HepG2 (cell line): Measurements from ENCODE around the gene EVA1A. TPM values are rescaled to one million over a fixed set of nuclear protein-coding genes. Genes with fewer than 3 reads are reported as not detected.
A peak's percentile ranks its signal among the peaks of the same experiment; 100 is the strongest.

Experiments
- ATF2 ChIP-seq: sonication (generic); formaldehyde crosslinking; IDR thresholded peaks from 2 replicates; pipeline ENCODE4 v1.4.0; 2020; ENCODE audit warnings: missing genetic modification reagents
- BCL6 ChIP-seq: IDR thresholded peaks from 2 replicates; pipeline ENCODE4 v1.6.1; 2016; ENCODE audit warnings: missing genetic modification reagents, missing compliant biosample characterization
- CCAR2 ChIP-seq: fragments of 200-400 bp; formaldehyde crosslinking; optimal IDR thresholded peaks from 2 replicates; pipeline ENCODE3; 2018; ENCODE audit warnings: low read depth, mild to moderate bottlenecking, low read length, moderate library complexity
- DNMT3B ChIP-seq: conservative IDR thresholded peaks from 2 replicates; pipeline ENCODE4 v1.6.1; 2016; ENCODE audit warnings: missing biosample characterization, control low read depth
- E2F1 ChIP-seq: sonication (generic); formaldehyde crosslinking; IDR thresholded peaks from 2 replicates; pipeline ENCODE4 v1.5.0; 2020; ENCODE audit warnings: missing genetic modification reagents
- HCFC1 ChIP-seq: fragments of 150-350 bp; IDR thresholded peaks from 2 replicates; pipeline ENCODE4 v1.6.1; 2014; ENCODE audit warnings: low read depth, low read length
- HNRNPLL ChIP-seq: fragments of 200-400 bp; formaldehyde crosslinking; IDR thresholded peaks from 2 replicates; pipeline ENCODE4 v1.6.1; 2017; ENCODE audit warnings: mild to moderate bottlenecking, low read depth, low read length; ENCODE audit not compliant: poor library complexity, severe bottlenecking
- SIX4 ChIP-seq: sonication (generic); formaldehyde crosslinking; IDR thresholded peaks from 2 replicates; pipeline ENCODE4 v1.4.0; 2020; ENCODE audit warnings: missing genetic modification reagents
- SRF ChIP-seq: IDR thresholded peaks from 2 replicates; pipeline ENCODE4 v1.6.1; 2011; ENCODE audit warnings: mild to moderate bottlenecking, low read depth, low read length, moderate library complexity
- SSRP1 ChIP-seq: IDR thresholded peaks from 2 replicates; pipeline ENCODE4 v1.6.1; 2016; ENCODE audit warnings: control low read depth
- TCF7L2 ChIP-seq: IDR thresholded peaks from 2 replicates; pipeline ENCODE4 v1.6.1; 2011; ENCODE audit warnings: mild to moderate bottlenecking, low read depth, low read length, moderate library complexity
- ZBTB46 ChIP-seq: sonication (generic); formaldehyde crosslinking; IDR thresholded peaks from 2 replicates; pipeline ENCODE4 v1.4.0; 2020; ENCODE audit warnings: mild to moderate bottlenecking, missing genetic modification reagents, borderline replicate concordance
- ZNF878 ChIP-seq: sonication (generic); formaldehyde crosslinking; IDR thresholded peaks from 2 replicates; pipeline ENCODE4 v1.8.1; 2023; ENCODE audit warnings: mild to moderate bottlenecking, missing genetic modification reagents, moderate library complexity
- polyA plus RNA-seq, 8 experiments: library from polyadenylated mRNA; depleted of rRNA in 3 of 8; stranded (reverse) in 7 of 8; unstranded in 1 of 8; fragments of >200 nt; fragmentation: Illumina TruSeq in 4 of 8; extraction: Trizol in 4 of 8; gene quantifications; 2 replicates each; pipeline versions ENCODE4 v1.2.1 to v1.2.3, GENCODE V29; 2011 to 2016; ENCODE audit warnings: low read depth in 4 of 8, missing spikeins in 1 of 8, mixed read lengths in 1 of 8; ENCODE audit not compliant: insufficient read depth in 1 of 8
- total RNA-seq, 5 experiments: library from RNA; depleted of rRNA; stranded (reverse); fragments of >200 nt; fragmentation: Illumina TruSeq; extraction: Trizol; gene quantifications; 2 replicates each; pipeline ENCODE4 v1.2.3, GENCODE V29; 2016; ENCODE audit warnings: low read depth in 1 of 5
- TF ChIP-seq, protein P1 (sequence below): sonication (generic); formaldehyde crosslinking; IDR thresholded peaks from 2 replicates; pipeline ENCODE4 v1.5.1; 2020; ENCODE audit warnings: mild to moderate bottlenecking, missing genetic modification reagents
- TF ChIP-seq, protein P2 (sequence below): sonication (generic); formaldehyde crosslinking; IDR thresholded peaks from 2 replicates; pipeline ENCODE4 v1.4.0; 2020; ENCODE audit warnings: low read depth, missing genetic modification reagents
- TF ChIP-seq, protein P3 (sequence below): fragments of 450-650 bp; IDR thresholded peaks from 2 replicates; pipeline ENCODE4 v1.6.1; 2017

The EVA1A gene
- total and polyA plus RNA-seq, 2 of the 13 experiments (the other 11 are each of a cell fraction or from before 2014, with no cell fraction given): 57.5 to 57.8 TPM

DNA sequence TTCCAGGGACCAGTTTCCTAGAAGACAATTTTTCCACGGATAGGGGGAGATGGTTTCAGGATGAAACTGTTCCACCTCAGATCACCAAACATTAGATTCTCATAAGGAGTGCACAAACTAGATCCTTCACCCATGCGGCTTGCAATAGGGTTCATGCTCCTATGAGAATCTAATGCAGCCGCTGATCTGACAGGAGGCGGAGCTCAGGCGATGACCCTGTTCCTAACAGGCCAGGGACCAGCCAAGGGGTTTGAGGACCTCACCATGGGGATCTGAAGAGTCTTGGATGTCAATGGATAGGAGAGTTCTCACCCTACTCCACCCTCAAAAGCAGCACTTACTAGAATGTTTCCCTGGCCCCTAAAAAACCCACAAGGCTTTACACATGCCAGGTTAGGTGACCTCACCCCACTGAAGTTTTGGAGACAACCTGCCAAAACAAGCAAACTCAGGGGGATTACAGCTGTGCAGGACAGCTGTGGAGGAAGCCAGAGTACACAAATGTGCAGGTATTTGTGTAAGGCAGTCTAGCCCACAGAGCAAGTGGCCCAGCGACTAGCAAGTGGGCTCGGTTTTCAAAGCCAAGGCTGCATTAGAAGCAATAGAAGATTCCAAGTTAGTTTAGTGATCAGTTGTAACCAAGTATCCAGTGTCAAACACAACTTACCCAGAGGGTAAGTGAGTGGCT, 3.9 kb downstream of the EVA1A start (continued):
- TF ChIP-seq, protein P1, sequence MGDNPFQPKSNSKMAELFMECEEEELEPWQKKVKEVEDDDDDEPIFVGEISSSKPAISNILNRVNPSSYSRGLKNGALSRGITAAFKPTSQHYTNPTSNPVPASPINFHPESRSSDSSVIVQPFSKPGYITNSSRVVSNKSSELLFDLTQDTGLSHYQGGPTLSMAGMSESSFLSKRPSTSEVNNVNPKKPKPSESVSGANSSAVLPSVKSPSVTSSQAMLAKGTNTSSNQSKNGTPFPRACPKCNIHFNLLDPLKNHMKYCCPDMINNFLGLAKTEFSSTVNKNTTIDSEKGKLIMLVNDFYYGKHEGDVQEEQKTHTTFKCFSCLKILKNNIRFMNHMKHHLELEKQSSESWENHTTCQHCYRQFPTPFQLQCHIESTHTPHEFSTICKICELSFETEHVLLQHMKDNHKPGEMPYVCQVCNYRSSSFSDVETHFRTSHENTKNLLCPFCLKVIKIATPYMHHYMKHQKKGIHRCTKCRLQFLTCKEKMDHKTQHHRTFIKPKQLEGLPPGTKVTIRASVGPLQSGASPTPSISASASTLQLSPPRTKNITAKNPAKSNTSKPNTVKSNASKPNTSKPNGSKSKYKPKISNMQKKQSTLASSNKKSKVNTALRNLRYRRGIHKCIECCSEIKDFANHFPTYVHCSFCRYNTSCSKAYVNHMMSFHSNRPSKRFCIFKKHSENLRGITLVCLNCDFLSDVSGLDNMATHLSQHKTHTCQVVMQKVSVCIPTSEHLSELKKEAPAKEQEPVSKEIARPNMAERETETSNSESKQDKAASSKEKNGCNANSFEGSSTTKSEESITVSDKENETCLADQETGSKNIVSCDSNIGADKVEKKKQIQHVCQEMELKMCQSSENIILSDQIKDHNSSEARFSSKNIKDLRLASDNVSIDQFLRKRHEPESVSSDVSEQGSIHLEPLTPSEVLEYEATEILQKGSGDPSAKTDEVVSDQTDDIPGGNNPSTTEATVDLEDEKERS: peak; percentile 64; the same call in 1 of the 2 replicates
- TF ChIP-seq, protein P2, sequence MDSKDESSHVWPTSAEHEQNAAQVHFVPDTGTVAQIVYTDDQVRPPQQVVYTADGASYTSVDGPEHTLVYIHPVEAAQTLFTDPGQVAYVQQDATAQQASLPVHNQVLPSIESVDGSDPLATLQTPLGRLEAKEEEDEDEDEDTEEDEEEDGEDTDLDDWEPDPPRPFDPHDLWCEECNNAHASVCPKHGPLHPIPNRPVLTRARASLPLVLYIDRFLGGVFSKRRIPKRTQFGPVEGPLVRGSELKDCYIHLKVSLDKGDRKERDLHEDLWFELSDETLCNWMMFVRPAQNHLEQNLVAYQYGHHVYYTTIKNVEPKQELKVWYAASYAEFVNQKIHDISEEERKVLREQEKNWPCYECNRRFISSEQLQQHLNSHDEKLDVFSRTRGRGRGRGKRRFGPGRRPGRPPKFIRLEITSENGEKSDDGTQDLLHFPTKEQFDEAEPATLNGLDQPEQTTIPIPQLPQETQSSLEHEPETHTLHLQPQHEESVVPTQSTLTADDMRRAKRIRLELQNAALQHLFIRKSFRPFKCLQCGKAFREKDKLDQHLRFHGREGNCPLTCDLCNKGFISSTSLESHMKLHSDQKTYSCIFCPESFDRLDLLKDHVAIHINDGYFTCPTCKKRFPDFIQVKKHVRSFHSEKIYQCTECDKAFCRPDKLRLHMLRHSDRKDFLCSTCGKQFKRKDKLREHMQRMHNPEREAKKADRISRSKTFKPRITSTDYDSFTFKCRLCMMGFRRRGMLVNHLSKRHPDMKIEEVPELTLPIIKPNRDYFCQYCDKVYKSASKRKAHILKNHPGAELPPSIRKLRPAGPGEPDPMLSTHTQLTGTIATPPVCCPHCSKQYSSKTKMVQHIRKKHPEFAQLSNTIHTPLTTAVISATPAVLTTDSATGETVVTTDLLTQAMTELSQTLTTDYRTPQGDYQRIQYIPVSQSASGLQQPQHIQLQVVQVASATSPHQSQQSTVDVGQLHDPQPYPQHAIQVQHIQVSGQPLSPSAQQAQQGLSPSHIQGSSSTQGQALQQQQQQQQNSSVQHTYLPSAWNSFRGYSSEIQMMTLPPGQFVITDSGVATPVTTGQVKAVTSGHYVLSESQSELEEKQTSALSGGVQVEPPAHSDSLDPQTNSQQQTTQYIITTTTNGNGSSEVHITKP (CRISPR knock-in tag): no peak
- TF ChIP-seq SIX4 (CRISPR knock-in tag) (no peak), HNRNPLL (no peak), HCFC1 (no peak), ZBTB46 (no peak), ZNF878 (CRISPR knock-in tag) (no peak), SSRP1 (CRISPR knock-in tag) (no peak), BCL6 (CRISPR knock-in tag) (no peak), E2F1 (no peak), SRF (no peak), ATF2 (CRISPR knock-in tag) (no peak), DNMT3B (CRISPR knock-in tag) (no peak), TCF7L2 (no peak), CCAR2 (no peak)
- TF ChIP-seq, protein P3, sequence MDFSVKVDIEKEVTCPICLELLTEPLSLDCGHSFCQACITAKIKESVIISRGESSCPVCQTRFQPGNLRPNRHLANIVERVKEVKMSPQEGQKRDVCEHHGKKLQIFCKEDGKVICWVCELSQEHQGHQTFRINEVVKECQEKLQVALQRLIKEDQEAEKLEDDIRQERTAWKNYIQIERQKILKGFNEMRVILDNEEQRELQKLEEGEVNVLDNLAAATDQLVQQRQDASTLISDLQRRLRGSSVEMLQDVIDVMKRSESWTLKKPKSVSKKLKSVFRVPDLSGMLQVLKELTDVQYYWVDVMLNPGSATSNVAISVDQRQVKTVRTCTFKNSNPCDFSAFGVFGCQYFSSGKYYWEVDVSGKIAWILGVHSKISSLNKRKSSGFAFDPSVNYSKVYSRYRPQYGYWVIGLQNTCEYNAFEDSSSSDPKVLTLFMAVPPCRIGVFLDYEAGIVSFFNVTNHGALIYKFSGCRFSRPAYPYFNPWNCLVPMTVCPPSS: no peak
